ENCODE measurements around the gene KXD1.

DNA sequence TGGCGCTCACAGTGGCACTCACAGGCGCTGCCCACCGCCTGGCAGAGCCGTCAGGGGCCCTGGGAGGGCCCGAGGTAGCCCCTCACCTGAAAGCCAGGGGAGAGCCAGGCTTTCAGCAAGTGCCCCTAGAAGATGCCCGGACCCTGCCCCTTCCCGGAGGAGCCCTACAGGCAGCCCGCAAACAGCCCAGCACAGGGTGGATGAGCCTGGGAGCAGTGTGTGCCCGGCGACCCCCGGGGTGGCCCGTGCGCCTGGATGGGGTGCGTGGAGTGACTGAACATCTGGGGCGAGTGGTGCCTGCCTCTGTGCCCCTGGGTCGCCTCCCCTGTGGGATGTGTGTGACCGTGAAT is 47.5 kb downstream of the KXD1 start:
- no peak for TF ChIP-seq POLR2A (IDR thresholded peaks at IDR 0.05; ENCODE audit: low read length)
- no peak for TF ChIP-seq GATA1 (IDR thresholded peaks at IDR 0.05; ENCODE audit: low read depth, low read length)
